Measurements from ENCODE around the gene CLVS2.

GRCh38 chr6:122995921-122996793, at the start of gene CLVS2:
- no peak for TF ChIP-seq CTCF (IDR thresholded peaks at IDR 0.05)
- TF ChIP-seq EP300 (IDR thresholded peaks at IDR 0.05), result no peak
- TF ChIP-seq POLR2AphosphoS5 (IDR thresholded peaks at IDR 0.05), result no peak
- no peak for TF ChIP-seq POLR2A (IDR thresholded peaks at IDR 0.05)
